ENCODE results near the gene B9D1. TPM values are rescaled to one million over a fixed set of nuclear protein-coding genes. Genes with fewer than 3 reads are reported as not detected.

B9D1 gene
- total and polyA plus RNA-seq, 2 donors from 2014 or later = 32.1 to 67.5 TPM

- TF ChIP-seq, protein P1, sequence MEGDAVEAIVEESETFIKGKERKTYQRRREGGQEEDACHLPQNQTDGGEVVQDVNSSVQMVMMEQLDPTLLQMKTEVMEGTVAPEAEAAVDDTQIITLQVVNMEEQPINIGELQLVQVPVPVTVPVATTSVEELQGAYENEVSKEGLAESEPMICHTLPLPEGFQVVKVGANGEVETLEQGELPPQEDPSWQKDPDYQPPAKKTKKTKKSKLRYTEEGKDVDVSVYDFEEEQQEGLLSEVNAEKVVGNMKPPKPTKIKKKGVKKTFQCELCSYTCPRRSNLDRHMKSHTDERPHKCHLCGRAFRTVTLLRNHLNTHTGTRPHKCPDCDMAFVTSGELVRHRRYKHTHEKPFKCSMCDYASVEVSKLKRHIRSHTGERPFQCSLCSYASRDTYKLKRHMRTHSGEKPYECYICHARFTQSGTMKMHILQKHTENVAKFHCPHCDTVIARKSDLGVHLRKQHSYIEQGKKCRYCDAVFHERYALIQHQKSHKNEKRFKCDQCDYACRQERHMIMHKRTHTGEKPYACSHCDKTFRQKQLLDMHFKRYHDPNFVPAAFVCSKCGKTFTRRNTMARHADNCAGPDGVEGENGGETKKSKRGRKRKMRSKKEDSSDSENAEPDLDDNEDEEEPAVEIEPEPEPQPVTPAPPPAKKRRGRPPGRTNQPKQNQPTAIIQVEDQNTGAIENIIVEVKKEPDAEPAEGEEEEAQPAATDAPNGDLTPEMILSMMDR (IDR thresholded peaks at IDR 0.05; ENCODE audit: borderline replicate concordance, extremely low read depth, insufficient read depth) = no peak
- DNase-seq (peak in 2 of 5 donors; percentile 2 to 15), FAIRE-seq (no peak)
- intact Hi-C loops (cut with DNase I) = no loop called here
- peaks cover 0 to 21% (median 4%) of the 10 kb centered on the region in 3 donors for H3K4me1 ChIP-seq (ENCODE audit: control insufficient read depth in 2 of 3, insufficient read depth in 2 of 3, low read depth in 1 of 3, low read length in 3 of 3)
- no peak overlapping the region for H3K4me3 ChIP-seq (ENCODE audit: low read length in 3 of 3)
- no peaks in the 10 kb centered on the region for H3K9me3 ChIP-seq (ENCODE audit: control insufficient read depth in 2 of 3, insufficient read depth in 1 of 3, low read length in 3 of 3)
- H3K27me3 ChIP-seq (ENCODE audit: control insufficient read depth, insufficient read depth, low read length) = no peaks in the 10 kb centered on the region
- no peak overlapping the region for H3K9ac ChIP-seq (ENCODE audit: low read length in 3 of 3)
- peak overlapping the region in 1 of 2 donors; percentile 60 for H3K27ac ChIP-seq (ENCODE audit: low read depth in 2 of 2, low read length in 2 of 2)
- peaks cover 0 to 1% (median 0%) of the 10 kb centered on the region in 3 donors for H3K36me3 ChIP-seq (ENCODE audit: control insufficient read depth in 2 of 3, insufficient read depth in 3 of 3, low read length in 3 of 3)
Measured at GRCh38 chr17:19388791-19389785, 26.6 kb upstream of the B9D1 start.

DNA sequence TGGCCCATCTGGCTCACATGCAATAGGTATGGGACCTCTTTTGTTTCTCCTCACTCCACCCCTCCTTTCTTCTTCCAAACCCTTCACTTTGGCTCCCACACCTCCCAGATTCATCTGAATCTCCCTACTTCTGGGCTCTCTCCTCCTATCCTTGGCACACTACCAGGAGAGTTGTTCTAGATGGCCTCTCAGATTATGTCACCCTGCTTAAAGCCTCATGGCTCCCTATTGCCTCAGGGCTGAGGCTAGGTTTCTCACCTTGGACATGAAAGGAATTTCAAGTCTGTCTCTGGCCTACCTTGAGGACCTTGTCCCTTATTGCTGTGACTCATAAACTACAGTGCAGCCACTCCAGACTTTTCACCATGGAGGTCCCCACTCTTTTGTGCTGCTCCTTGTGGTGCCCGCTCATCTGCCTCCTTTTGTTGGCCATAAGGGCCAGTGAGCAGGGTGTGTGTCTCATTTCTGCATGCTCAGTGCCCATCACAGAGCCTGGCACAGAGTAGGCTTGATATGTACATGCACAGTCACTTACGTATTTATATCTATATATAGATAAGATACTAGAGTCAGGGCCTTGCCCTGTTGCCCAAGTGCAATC, 25.5 kb upstream of the B9D1 start:
- Histone ChIP-seq H3K27me3 (ENCODE audit: control insufficient read depth, insufficient read depth, low read length) (no peaks in the 10 kb centered on the region), H3K4me3 (ENCODE audit: low read length in 3 of 3) (no peak overlapping the region), H3K4me1 (ENCODE audit: control insufficient read depth in 2 of 3, insufficient read depth in 2 of 3, low read depth in 1 of 3, low read length in 3 of 3) (peaks cover 0 to 23% (median 4%) of the 10 kb centered on the region in 3 donors), H3K9me3 (ENCODE audit: control insufficient read depth in 2 of 3, insufficient read depth in 1 of 3, low read length in 3 of 3) (no peaks in the 10 kb centered on the region), H3K9ac (ENCODE audit: low read length in 3 of 3) (no peak overlapping the region), H3K36me3 (ENCODE audit: control insufficient read depth in 2 of 3, insufficient read depth in 3 of 3, low read length in 3 of 3) (peaks cover 0 to 9% (median 5%) of the 10 kb centered on the region in 3 donors), H3K27ac (ENCODE audit: low read depth in 2 of 2, low read length in 2 of 2) (peak overlapping the region; percentile 49 to 78)
- FAIRE-seq = no peak
- DNase-seq = peak in 1 of 5 donors; percentile 24
- TF ChIP-seq, protein P1 (IDR thresholded peaks at IDR 0.05; ENCODE audit: borderline replicate concordance, extremely low read depth, insufficient read depth) = no peak
- intact Hi-C loops (cut with DNase I) = no loop called here

DNA sequence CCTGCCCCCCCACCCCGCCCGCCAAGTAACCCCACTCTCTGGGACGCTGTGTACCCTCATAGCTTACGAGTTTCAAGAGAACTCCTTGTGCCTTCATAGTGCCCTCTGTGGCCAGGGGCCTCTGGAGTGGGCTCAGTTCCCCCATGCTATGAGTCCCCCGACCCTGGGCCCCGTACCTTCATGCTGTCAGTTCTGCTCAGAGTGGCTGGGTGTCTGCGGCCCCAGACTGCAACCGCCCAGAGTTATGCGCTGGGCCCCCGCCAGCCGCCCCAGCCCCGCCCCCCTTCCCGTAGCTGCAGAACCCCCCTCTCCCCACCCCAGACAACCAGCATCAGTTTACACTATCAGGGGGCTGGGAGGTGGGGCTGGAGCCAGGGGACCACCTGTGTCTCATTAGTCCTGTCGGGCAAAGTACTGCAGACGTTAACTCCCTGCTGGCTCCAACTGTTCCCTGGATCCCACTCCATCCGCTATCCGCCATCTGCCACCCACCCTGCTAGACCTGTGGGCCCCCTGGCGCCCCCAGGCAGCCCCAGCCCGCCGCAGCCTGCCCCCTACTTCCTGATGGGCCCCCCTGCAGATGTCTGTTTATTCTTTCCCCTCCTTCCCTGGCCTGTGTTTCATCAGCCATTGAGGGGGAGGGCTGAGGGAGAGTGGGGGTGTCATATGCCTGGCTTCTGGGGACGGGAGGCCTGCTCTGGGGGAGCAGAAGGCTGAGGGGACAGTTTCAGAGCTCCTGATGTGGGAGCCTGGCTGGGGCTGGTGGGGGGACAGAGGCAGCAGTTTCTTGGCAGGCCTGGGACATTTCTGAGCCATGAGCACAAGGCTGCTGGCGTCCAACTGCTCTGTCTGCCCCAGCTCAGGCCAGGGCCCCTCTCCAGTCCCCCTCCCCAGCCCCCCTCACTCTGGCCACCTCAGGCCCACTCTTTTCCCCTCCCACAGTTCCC, 24.7 kb upstream of the B9D1 start, which contains the start of gene MFAP4:
Gene MFAP4 (minus strand): TSS at position 217 of the 947 bp plus-strand sequence. CDS start 35 bp downstream, at position 182.
- intact Hi-C loops (cut with DNase I) = no loop called here
- Histone ChIP-seq H3K9me3 (ENCODE audit: control insufficient read depth in 2 of 3, insufficient read depth in 1 of 3, low read length in 3 of 3) (no peaks in the 10 kb centered on the region), H3K4me1 (ENCODE audit: control insufficient read depth in 2 of 3, insufficient read depth in 2 of 3, low read depth in 1 of 3, low read length in 3 of 3) (peaks cover 0 to 23% (median 4%) of the 10 kb centered on the region in 3 donors), H3K4me3 (ENCODE audit: low read length in 3 of 3) (peak within 1 kb of the TSS in 1 of 3 donors; percentile 67), H3K27ac (ENCODE audit: low read depth in 2 of 2, low read length in 2 of 2) (peak within 1 kb of the TSS; percentile 67 to 78), H3K27me3 (ENCODE audit: control insufficient read depth, insufficient read depth, low read length) (no peaks in the 10 kb centered on the region), H3K9ac (ENCODE audit: low read length in 3 of 3) (peak within 1 kb of the TSS in 1 of 3 donors; percentile 43), H3K36me3 (ENCODE audit: control insufficient read depth in 2 of 3, insufficient read depth in 3 of 3, low read length in 3 of 3) (peaks cover 0 to 9% (median 8%) of the 10 kb centered on the region in 3 donors)
- no peak for FAIRE-seq
- TF ChIP-seq, protein P1 (IDR thresholded peaks at IDR 0.05; ENCODE audit: borderline replicate concordance, extremely low read depth, insufficient read depth) = no peak
- peak; percentile 92 to 96 (median 92) for DNase-seq
